SKM-1 (cell line): ENCODE results near the gene LONP2.
A peak's percentile ranks its signal among the peaks of the same experiment; 100 is the strongest.
"Not testable (repeated sequence)": the region's sequence is repeated elsewhere in the genome, so short reads cannot be mapped to it uniquely, and the experiment has no call there.

Source experiments
- DNase-seq: peaks from one replicate; lab custom pipeline; 2025; ENCODE audit not compliant: unreplicated experiment; lab: John Stamatoyannopoulos, UW

The LONP2 gene

DNA sequence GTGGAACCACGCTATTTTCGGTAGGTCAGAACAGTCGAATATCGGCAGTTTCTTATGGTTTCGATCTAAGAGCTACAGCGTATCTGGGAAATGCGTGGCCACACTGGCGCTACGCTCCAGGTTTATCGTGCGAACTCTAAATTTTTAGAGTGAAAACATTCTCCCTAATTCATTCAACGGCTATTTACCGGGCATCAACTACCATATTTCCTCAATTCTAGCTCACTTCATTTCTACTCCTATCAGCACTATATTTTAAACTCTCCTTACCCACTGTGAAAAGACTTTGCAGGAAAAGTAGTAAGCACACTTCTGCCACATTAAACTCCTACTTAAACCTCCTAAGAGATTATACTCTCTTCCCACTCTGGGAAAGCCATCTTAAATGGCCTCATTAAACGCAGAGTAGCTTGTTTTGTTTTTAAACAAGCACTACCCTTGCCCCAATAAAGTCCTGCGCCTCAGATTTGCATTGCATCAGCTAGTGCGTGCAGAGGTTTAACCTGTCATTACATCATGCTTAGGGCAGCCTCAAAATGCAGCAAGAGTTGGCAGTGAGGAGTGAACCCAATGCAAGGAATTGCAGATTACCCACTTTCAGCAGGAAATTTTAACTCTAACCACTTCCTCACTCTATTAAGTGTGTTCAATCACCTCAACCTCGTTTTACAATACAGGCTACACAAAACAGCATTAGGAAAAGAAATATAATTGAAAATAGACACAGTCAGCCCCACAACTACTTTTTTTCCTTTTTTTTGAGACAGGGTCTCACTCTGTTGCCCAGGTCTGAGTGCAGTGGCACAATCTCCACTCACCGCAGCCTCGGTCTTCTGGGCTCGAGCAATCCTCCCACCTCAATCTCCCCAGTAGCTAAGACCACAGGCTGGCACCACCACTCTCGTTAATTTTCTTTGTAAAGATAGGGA lies 122.3 kb downstream of the LONP2 start:
- DNase-seq, result peak; percentile 72

DNA sequence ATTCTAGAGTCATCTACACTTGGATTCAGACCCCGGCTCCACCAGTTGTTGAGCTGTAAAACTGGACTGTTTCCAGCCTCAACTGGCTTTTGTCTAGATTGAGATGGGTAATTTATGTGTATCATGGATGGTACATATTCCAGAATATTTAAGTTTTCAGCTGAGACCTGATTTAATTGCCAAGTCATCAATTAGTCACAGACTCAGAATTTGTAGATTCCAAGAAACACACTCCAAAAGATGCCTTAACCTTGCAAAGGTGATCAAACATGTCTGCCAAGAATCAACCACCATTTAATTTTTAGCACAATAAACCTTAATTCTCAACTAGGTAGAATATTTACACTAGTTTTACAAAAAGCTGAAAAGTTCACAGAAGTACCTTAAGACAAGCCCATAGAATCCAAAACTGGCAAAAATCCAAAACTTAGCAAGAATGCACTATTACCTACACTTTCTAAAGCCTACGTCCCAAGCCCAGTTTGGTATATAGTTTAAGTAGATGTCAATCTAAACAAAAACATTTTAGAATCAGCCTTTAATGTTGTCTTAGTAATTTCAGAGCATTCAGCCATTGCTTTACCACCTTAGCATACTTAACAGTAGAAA lies 123.4 kb downstream of the LONP2 start:
- no peak for DNase-seq

DNA sequence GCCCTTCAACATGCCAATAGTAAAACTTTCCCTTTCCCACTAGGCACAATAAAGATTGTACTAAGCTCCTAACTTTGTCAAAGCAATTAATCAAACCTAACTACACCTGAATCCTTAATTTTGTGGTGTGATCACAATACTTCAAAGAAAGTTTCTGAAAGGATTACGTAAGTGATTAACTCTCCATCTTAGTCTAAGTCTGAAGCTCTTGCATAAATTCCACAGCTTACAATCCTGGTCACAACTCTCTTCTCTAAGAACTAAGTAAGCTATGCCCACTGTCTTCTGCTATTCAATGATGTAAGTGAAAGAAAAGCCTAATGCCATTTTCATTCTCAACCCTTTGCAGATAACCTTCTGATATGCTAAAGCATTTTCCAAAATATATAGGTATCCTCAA lies 125.7 kb downstream of the LONP2 start:
- DNase-seq, result no peak

DNA sequence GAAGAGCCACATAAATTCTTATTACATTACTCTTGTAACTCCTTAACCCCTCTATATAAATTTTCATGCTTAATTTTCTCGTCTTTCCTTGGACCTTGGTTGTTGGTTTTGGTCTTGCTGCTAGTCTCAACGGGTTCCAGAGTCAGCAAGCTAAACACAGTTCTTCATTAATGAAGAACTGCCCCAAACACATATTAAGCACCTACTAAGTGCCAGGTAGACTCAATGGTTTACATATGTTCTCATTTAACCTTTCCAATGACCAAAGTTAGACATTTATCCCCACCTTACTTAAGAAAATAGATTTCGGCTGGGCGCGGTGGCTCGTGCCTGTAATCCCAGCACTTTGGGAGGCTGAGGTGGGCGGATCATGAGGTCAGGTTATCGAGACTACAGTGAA lies 126.1 kb downstream of the LONP2 start:
- DNase-seq, result no peak

DNA sequence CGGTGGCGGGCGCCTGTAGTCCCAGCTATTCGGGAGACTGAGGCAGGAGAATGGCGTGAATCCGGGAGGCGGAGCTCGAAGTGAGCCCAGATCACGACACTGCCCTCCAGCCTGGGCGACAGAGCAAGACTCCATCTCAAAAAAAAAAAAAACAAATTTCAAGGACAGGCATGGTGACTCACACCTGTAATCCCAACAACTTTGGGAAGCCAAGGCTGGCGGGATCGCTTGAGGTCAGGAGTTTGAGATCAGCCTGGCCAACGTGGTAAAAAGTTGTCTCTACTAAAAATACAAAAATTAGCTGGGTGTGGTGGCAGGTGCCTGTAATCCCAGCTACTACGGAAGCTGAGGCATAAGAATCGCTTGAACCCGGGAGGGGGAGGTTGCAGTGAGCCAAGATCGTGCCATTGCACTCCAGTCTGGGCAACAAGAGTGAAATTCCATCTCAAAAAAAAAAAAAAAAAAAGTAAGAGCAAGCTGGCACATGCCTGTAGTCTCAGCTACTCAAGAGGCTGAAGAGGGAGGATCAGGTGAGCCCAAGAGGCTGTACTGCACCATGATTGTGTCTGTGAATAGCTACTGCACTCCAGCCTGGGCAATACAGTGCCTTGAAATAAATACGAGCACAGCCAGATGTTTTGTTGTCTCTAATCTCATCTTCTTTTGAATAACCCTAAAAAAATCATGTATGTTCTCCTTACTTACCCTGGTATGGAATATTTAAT lies 126.7 kb downstream of the LONP2 start:
- not testable (repeated sequence) for DNase-seq

DNA sequence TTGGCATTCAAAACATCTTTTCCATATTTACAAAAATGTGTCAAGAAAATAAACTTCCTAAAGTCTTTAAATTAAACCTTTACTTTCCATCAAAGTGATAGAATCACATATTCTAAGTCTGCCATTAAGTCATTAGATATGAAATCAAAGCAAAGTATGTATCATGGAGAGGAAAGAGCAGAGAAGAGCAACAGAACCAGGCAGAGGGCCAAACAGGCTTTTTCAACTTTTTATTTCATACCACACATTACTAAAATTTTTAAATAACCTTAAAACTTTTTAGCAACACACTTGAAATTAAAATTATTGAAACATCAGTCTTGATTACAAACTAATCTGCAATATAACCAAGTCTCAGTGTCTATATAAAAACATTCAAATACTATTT lies 127.3 kb downstream of the LONP2 start:
- no peak for DNase-seq

DNA sequence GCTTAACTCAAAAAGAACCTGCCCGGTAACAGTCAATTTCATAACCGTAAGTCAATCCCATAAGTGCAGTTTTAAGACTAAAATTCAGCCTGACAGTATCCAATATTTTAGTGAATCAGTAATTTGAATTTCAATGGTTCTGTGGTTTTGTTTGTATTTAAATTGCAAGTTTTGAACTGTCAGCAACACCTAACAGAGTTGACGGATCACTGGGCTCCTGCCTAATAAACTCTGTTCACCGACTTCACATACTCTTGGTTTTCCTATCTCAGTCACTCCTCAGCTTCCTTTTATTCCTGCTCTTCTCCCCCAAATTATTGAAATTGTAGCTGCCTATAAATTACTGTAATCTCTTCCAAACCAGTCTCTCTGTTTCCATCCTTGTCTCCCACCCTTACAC lies 128.6 kb downstream of the LONP2 start:
- no peak for DNase-seq

DNA sequence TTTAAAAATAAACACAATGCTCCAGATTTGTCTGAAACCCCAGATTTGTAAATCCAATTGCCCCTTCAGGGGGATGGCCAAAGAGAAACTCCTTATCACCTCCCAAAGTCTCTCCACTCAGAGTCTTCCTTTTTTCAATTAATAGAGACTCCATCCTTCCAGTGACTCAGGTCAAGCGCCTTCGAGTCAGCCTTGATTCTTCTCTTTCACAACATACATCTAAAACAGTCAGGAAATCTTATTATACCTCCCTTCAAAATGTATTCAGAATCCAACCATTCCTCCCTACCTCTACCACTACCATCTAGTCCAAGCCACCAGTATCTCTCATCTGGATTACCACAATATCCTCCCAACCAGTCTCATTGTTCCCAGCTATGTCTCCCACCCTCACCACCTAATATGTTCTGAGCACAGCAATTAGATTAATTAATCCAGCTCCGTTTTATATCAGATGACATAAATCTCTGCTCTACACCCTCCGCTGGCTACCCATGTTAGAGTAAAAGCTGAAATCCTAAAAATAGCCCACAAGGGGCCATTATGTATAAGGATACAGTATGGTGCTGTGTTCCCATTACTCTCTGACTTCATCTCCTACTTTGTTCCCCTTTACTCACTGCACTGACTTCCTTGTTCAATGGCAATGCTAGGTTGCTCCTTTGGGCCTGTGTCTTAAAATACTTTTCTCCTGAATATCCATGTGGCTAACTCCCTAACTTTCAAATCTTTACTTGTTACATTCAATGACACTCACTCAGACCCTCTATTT lies 129.3 kb downstream of the LONP2 start:
- DNase-seq, result no peak

DNA sequence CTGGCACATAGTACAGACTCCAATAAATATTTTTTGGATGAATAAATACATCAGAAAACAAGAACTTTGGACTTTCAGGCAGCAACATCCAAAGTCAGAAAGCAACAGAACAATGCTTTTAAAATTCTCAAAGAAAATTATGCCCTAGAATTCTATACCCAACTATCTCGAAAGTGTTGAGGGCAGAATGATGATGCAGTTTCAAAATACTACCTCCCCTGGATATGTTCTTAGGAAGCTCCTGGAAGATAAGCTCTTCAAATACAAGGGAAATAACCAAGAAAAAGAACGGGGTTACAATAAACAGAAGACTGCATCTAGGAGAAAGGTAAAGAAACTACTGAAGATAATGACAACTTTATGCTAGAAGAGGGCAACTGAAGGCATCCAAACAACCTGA lies 130.2 kb downstream of the LONP2 start:
- no peak for DNase-seq

DNA sequence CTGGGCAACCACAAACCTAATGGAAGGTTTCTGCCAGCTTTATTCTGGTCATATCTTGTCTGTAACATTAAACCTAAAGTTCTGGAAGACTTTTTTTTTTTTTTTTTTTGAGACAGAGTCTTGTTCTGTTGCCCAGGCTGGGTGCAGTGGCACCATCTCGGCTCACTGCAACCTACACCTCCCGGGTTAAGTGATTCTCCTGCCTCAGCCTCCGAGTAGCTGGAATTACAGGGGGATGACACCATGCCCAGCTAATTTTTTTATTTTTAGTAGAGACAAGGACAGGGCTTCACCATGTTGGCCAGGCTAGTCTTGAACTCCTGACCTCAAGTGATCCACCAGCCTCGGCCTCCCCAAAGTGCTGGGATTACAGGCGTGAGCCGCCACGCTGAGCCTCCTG lies 133.2 kb downstream of the LONP2 start:
- DNase-seq, result not testable (repeated sequence)

DNA sequence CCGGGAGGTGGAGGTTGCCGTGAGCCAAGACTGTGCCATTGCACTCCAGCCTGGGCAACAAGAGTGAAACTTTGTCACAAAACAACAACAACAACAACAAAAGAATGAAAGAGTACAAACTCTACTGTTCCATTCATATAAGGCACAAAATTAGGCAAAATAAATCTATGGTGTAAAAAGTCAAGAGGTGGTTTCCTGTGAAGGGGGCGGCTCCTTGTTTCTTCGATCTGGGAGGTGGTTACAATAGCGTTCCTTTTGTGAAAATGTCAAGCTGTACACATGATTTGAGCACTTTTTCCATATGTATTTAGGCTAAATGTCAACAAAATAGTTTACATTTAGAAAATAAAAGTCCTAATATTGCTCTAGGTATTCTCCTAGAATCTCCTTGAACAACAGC lies 134.2 kb downstream of the LONP2 start:
- no peak for DNase-seq

DNA sequence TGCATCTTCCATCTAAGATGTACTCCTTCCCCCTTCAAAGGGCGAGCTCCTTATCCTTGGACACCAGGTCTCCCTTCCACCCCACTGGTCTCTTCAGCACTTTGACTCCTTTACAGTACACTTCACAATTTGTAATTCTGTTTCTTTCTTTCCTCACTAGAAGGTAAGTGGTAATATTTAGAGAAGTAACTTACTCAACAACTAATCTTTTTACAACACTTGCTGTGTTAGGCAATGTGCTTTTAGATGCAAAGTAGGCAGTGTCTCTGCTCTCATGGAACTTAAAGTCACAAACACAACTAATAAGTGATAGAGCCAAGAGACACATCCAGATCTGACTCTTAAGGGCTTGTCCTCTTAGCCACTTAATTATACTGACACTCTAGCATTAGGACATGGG lies 134.7 kb downstream of the LONP2 start:
- peak; percentile 93 for DNase-seq

DNA sequence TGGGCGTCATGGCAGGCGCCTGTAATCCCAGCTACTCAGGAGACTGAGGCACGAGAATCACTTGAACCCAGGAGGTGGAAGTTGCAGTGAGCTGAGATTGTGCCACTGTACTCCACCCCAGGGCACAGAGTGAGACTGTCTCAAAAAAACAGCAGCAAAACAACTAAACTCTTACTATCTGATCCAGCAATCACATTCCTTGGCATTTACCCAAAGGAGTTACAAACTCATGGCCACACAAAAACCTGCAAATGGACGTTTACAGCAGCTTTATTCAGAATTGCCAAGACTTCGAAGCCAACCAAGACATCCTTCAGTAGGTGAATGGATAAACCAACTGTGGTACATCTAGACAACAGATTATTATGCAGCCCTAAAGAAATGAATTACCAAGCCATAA lies 137.1 kb downstream of the LONP2 start:
- DNase-seq, result no peak

DNA sequence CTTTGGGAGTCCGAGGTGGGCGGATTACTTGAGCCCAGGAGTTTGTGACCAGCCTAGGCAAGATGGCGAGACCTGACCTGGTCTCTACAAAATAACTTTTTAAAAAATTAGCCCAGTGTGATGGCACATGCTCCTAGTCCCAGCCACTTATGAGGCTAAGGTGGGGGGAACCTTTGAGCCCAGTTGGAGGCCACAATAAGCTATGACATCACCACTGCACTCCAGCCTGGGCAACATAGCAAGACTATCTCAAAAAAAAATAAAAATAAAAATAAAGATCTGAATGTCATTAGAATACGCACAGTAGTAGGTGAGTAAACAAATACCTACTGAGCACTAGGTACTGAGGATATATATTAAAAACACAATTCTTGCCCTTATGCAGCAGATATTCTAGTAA lies 138.0 kb downstream of the LONP2 start:
- DNase-seq, result no peak

DNA sequence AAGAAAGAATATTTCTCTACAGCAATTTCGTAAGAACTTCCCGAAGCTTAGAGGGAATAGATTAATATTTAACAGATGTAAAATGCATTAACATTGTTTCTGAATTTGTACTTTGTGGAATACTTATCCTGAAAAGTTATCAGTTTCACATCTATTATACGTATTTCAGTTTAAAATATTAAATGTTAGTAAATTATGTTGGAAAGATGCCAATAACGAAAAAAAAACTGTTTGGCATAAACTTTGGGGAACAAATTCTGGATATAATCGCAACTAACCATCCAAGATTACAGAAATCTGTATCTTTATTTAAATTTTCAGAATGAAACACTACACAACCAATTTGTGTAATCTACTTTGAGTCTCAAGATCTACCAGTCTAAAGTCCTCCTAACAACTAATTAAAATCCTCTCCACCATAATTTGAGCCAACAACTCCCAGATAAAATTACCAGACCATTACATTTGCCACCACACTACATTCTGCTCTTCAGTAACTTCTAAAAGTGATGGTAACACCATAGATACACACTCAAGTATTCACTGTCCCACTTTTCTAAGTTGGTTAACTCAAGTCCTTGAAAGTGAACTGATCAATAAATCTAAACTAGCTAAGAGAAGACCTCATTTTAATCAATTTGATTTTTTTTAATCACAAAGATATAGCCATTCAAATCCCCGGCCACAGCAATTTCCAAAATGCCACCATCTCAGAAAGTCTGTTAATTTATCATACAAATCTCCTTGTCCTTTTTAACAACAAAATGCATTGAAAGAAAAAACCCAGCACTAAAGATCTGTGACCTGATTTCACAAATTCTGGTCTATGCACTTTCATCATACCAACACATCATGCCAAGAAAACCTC lies 139.1 kb downstream of the LONP2 start:
- no peak for DNase-seq

DNA sequence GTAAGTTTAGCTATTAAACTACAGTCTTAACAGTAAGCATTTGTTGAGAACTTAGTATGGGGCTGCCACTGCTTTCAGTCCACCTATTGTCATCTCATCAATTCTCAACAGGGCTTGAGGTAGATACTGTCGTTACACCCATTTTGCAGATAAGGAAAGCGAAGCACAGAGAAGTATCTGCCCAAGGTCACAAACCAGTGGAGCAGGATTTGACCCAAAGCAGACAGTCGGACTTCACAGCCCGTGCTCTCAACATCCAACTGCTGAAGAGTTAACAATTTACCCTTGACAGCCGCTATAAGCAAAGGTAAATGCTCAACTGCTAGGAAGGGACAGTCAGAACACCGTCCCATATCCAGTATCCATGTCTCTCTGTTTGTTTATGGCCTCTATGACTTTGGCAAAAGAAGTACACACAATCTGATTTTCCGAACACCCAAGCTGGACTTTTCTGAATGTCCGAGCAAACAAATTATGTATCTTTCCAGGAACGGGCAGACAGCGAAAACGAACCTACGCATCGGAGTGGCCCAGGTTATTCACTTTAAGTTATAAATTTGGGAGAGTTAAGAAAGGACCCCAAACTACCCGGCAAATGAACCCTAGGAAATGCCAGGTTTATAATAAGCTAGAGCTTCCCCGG lies 139.9 kb downstream of the LONP2 start:
- DNase-seq, result no peak

DNA sequence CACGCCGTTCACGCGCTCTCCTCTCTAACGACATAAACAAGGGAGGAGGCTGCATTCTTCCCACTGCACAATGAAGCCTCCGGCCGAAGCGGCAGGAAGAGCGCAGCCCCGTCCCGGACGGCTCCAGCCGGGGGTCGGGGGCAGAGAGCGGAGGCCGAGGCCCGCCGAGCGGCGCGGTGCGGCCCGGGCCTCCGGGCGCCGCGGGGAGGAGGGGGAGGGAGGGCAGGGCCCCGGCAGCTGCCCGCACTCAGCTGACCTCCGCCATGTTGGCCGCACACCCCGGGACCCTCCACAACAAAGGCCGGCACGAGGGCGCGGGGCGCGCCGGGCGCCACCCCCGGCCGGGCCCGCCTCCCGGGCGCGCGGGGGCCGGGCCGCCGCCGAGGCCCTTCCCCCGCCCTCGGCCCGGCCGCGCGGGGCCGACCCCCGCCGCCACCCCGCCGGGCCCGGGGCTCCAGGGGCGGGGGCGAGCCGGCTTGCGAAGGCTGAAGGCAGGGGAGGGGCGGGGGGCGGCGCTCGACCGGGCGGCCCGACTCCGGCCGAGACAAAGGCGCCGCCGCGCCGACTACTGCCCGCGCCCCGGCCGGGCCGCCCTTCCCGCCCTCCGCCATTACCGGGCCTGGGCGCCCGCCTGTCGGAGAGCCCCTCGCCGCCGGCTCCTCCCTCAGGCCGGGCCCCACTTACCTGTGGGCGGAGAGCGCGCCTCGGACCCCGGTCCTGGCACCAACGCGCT lies 140.6 kb downstream of the LONP2 start:
- DNase-seq, result no peak

DNA sequence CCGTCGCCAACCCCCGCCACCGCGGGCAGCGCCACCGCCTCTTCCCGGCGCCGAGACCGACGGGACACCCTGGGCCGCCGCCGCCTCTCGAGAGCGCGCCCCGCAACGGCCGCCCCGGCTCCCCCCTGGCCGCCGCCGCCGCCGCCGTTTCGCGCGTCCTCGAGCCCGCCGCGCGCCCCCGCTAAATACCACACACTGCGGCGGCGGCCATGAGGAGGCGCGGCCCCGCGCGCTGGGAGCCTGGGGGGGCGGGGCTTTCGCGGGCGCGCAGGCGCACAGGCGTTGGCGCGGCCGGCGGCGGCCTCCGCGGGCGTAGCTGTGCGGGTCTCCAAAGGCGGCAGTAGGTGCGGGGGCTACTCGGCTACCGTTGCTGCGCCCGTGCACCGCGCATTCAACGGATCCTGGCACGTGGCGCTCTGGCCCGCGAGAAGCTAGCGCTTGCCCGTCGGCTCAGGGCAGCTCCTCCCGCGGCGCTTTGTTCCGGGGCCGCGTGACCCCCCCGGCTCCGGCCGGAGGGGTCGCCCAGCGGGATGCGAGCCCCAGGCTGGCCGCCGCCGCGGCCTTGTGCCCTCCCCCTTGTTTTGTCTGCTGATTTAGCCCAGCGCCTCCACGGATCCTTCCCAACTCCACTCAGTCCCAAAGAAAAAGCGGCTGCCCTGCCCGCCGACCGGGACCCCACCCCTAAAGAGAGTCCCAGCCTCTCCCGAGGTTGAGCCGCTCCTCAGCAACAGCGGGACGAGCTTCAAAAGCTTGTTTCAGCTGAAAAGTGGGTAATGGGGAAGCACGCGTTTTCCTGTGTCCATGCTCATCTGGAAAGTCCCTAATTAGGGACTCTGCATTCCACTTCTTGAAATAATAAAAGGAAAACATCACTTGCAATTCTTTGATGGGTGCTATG lies 141.4 kb downstream of the LONP2 start, which contains the start of gene SIAH1:
Gene SIAH1, minus strand, starts transcription at position 161 of the 898 bp plus-strand sequence. CDS start 22,985 bp downstream, outside the sequence.
- peak; percentile 78 for DNase-seq
